Measurements from ENCODE around the gene RHCE.

- TF ChIP-seq CTCF (IDR thresholded peaks at IDR 0.05) (no peak), POLR2A (IDR thresholded peaks at IDR 0.05) (peak in 1 of 2 donors; percentile 34)
Measured at GRCh38 chr1:25430967-25431881, 10.6 kb upstream of the RHCE start.

Measured in heart left ventricle (tissue), 13 donors.